HL-60 (cell line): Measurements from ENCODE around the gene NQO2.
"Not testable (repeated sequence)": the region's sequence is repeated elsewhere in the genome, so short reads cannot be mapped to it uniquely, and the experiment has no call there.

Source experiments
- DNase-seq, 2 experiments: peaks; one replicate each; pipeline ENCODE4 v3.0.0-alpha.2; 2010 to 2020; ENCODE audit warnings: low read depth in 1 of 2, low spot score in 1 of 2
- H3K27ac ChIP-seq: fragments of 250-450 bp; sonication (Bioruptor Pico); replicated peaks from 2 replicates; pipeline ENCODE4 v1.5.1; 2020; ENCODE audit warnings: mild to moderate bottlenecking, moderate library complexity
- H3K27me3 ChIP-seq: fragments of 250-450 bp; sonication (Bioruptor Pico); 2 replicates; pipeline ENCODE4 v1.5.1; 2021; ENCODE audit warnings: mild to moderate bottlenecking, moderate library complexity; ENCODE audit not compliant: insufficient read depth, poor library complexity, severe bottlenecking
- H3K4me3 ChIP-seq: replicated peaks from 2 replicates; pipeline ENCODE4 v1.5.1; 2011; ENCODE audit warnings: mild to moderate bottlenecking, control low read depth, low read length; ENCODE audit not compliant: insufficient read depth
- GABPA ChIP-seq: IDR thresholded peaks from 2 replicates; pipeline ENCODE4 v1.6.1; 2012; ENCODE audit warnings: low read depth
- POLR2AphosphoS5 ChIP-seq: IDR thresholded peaks from 2 replicates; pipeline ENCODE4 v1.6.1; 2012; ENCODE audit warnings: low read depth
- SPI1 ChIP-seq: IDR thresholded peaks from 2 replicates; pipeline ENCODE4 v1.6.1; 2012; ENCODE audit warnings: low read depth, mild to moderate bottlenecking, borderline replicate concordance
- TF ChIP-seq, protein P1 (sequence below): IDR thresholded peaks from 2 replicates; pipeline ENCODE4 v1.6.1; 2012; ENCODE audit warnings: low read depth; ENCODE audit not compliant: insufficient replicate concordance
- TF ChIP-seq, protein P2 (sequence below): IDR thresholded peaks from one replicate; pipeline ENCODE4 v1.5.1; 2011; ENCODE audit warnings: low read length, control low read depth, inconsistent platforms; ENCODE audit not compliant: insufficient read depth

Gene NQO2

GRCh38 chr6:3052481-3053230, 53.0 kb downstream of the NQO2 start:
- H3K27ac ChIP-seq, result no peak overlapping the region
- no peak for DNase-seq
- no peak overlapping the region for H3K4me3 ChIP-seq
- H3K27me3 ChIP-seq, result no peaks in the 10 kb centered on the region
- TF ChIP-seq, protein P1, sequence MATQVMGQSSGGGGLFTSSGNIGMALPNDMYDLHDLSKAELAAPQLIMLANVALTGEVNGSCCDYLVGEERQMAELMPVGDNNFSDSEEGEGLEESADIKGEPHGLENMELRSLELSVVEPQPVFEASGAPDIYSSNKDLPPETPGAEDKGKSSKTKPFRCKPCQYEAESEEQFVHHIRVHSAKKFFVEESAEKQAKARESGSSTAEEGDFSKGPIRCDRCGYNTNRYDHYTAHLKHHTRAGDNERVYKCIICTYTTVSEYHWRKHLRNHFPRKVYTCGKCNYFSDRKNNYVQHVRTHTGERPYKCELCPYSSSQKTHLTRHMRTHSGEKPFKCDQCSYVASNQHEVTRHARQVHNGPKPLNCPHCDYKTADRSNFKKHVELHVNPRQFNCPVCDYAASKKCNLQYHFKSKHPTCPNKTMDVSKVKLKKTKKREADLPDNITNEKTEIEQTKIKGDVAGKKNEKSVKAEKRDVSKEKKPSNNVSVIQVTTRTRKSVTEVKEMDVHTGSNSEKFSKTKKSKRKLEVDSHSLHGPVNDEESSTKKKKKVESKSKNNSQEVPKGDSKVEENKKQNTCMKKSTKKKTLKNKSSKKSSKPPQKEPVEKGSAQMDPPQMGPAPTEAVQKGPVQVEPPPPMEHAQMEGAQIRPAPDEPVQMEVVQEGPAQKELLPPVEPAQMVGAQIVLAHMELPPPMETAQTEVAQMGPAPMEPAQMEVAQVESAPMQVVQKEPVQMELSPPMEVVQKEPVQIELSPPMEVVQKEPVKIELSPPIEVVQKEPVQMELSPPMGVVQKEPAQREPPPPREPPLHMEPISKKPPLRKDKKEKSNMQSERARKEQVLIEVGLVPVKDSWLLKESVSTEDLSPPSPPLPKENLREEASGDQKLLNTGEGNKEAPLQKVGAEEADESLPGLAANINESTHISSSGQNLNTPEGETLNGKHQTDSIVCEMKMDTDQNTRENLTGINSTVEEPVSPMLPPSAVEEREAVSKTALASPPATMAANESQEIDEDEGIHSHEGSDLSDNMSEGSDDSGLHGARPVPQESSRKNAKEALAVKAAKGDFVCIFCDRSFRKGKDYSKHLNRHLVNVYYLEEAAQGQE, result no peak
- TF ChIP-seq SPI1 (no peak), GABPA (no peak), POLR2AphosphoS5 (no peak)
- TF ChIP-seq, protein P2, sequence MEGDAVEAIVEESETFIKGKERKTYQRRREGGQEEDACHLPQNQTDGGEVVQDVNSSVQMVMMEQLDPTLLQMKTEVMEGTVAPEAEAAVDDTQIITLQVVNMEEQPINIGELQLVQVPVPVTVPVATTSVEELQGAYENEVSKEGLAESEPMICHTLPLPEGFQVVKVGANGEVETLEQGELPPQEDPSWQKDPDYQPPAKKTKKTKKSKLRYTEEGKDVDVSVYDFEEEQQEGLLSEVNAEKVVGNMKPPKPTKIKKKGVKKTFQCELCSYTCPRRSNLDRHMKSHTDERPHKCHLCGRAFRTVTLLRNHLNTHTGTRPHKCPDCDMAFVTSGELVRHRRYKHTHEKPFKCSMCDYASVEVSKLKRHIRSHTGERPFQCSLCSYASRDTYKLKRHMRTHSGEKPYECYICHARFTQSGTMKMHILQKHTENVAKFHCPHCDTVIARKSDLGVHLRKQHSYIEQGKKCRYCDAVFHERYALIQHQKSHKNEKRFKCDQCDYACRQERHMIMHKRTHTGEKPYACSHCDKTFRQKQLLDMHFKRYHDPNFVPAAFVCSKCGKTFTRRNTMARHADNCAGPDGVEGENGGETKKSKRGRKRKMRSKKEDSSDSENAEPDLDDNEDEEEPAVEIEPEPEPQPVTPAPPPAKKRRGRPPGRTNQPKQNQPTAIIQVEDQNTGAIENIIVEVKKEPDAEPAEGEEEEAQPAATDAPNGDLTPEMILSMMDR, result no peak

GRCh38 chr6:3053231-3053508, 53.5 kb downstream of the NQO2 start:
- Histone ChIP-seq H3K27ac (peak overlapping the region; percentile 68), H3K4me3 (peak overlapping the region; percentile 46), H3K27me3 (no peaks in the 10 kb centered on the region)
- DNase-seq, result no peak
- no peak for TF ChIP-seq SPI1
- TF ChIP-seq, protein P2, result no peak
- TF ChIP-seq GABPA, result no peak
- TF ChIP-seq, protein P1, result no peak
- no peak for TF ChIP-seq POLR2AphosphoS5

GRCh38 chr6:3054229-3055157, 54.8 kb downstream of the NQO2 start:
- not testable (repeated sequence) for H3K4me3 ChIP-seq, H3K27me3 ChIP-seq, H3K27ac ChIP-seq, DNase-seq

- DNase-seq, H3K4me3 ChIP-seq: not testable (repeated sequence)
Observed at GRCh38 chr6:3055158-3055499, 55.4 kb downstream of the NQO2 start.

More at GRCh38 chr6:3055158-3055499, 55.4 kb downstream of the NQO2 start:
- not testable (repeated sequence) for H3K27ac ChIP-seq, H3K27me3 ChIP-seq
